Measurements from ENCODE around the gene WDPCP.

WDPCP gene

DNA sequence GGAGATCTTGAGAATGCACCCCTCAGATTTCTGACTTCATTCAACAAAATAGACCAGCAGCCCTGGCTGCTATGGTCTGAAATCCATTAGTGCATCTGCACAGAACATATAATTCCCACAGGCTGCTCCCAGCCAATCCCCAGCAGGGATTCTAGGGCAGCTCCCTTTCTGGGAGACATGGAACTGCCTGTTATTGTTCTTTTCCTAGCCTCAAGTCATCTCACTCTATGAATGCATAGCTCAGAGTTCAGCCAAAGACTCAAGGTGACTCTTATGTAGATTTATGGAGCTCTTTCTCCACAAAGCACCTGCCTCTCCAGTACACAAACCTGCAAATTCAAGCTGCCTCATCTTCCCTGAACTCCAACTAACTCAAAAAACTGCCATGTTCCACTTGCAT is 241.9 kb downstream of the WDPCP start:
- no peak for DNase-seq (ENCODE audit: low read depth)
- H3K4me3 ChIP-seq (ENCODE audit: low read depth, low read length), result no peak overlapping the region
- TF ChIP-seq, protein P1, sequence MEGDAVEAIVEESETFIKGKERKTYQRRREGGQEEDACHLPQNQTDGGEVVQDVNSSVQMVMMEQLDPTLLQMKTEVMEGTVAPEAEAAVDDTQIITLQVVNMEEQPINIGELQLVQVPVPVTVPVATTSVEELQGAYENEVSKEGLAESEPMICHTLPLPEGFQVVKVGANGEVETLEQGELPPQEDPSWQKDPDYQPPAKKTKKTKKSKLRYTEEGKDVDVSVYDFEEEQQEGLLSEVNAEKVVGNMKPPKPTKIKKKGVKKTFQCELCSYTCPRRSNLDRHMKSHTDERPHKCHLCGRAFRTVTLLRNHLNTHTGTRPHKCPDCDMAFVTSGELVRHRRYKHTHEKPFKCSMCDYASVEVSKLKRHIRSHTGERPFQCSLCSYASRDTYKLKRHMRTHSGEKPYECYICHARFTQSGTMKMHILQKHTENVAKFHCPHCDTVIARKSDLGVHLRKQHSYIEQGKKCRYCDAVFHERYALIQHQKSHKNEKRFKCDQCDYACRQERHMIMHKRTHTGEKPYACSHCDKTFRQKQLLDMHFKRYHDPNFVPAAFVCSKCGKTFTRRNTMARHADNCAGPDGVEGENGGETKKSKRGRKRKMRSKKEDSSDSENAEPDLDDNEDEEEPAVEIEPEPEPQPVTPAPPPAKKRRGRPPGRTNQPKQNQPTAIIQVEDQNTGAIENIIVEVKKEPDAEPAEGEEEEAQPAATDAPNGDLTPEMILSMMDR (IDR thresholded peaks at IDR 0.05; ENCODE audit: control insufficient read depth, extremely low read depth, insufficient read depth), result no peak

DNA sequence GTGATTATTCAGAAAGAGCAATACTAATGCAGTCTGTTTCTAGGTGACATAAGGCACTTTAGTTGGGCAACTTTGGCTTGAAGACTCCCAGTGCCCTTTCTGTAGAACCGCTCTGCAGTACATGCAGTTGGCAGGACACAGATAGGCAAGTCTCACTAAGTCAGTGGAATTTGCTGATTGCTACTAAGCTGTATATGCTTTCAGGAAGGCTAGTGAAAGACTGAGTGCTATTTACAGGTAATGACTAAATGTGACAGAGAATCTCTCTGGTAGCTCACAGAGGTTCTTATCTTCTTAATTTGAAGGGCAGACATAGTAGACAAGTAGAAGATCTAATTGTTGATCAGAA is 243.0 kb downstream of the WDPCP start:
- TF ChIP-seq, protein P1 (IDR thresholded peaks at IDR 0.05; ENCODE audit: control insufficient read depth, extremely low read depth, insufficient read depth), result no peak
- no peak overlapping the region for H3K4me3 ChIP-seq (ENCODE audit: low read depth, low read length)
- DNase-seq (ENCODE audit: low read depth), result no peak

DNA sequence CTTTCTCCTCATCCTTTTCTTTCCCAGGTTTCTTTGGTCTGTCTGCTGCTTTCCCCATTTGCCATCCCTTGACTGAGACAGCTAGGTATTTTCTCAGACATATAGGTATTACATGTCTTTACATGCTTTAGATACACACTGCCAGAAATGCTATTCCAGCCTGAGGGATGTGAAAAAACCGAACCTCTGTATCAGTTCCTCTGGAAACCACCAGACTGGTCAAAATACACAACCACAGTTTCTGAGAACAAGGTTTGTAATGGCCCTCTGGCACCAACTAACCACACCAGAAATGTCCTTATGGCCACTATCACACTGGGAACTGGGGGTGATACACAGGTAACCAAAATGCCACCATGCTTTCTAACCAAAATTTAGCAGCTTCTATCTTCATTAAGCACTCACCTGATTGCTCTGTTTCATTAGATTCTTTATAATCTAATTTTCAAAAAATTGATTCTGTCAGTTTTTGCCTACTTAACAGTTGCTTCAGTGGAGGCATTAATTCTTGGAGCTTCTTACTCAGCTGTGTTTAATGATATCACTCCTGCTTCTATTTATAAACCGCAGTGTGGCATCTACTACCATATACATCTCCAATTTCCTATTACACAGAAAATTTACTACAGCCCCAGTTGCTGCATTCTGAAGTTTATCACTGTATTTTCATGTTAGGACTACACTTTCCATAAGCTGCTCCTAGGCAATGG is 243.5 kb downstream of the WDPCP start:
- no peak for DNase-seq (ENCODE audit: low read depth)

DNA sequence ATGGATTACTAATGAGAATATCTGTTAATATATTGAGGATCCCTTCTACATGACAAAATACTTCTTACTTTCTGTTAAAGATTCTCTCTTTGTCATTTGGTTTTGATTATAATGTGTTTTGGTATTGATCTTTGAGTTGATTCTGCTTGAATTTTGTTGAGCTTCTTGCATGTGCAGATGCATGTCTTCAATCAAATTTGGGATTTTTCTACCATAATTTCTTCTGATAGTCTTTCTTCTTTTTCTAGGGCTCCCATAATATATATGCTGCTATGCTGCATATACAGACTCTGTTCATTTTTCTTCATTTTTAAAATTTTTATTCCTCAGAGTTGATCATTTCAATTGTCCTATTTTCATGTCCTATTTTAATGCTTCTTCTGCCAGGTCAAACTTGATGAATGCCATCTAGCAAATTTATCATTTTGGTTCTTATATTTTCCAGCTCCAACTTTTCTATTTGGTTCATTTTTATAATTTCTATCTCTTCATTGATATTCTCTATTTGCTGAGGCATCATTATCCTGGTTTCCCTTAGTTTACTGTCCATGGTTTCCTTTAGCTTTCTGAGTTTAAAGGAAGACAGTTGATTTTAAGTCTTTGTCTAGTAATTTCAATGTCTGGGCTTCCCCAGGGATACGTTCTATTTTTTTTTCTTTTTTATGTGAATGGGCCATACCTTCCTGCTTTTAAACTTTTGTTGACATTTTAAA is 244.7 kb downstream of the WDPCP start:
- TF ChIP-seq, protein P1 (IDR thresholded peaks at IDR 0.05; ENCODE audit: control insufficient read depth, extremely low read depth, insufficient read depth), result no peak
- H3K4me3 ChIP-seq (ENCODE audit: low read depth, low read length), result no peak overlapping the region
- DNase-seq (ENCODE audit: low read depth), result no peak

More for the DNA sequence above, 243.5 kb downstream of the WDPCP start:
- H3K4me3 ChIP-seq (ENCODE audit: low read depth, low read length), result no peak overlapping the region
- TF ChIP-seq, protein P1 (IDR thresholded peaks at IDR 0.05; ENCODE audit: control insufficient read depth, extremely low read depth, insufficient read depth), result no peak

DNA sequence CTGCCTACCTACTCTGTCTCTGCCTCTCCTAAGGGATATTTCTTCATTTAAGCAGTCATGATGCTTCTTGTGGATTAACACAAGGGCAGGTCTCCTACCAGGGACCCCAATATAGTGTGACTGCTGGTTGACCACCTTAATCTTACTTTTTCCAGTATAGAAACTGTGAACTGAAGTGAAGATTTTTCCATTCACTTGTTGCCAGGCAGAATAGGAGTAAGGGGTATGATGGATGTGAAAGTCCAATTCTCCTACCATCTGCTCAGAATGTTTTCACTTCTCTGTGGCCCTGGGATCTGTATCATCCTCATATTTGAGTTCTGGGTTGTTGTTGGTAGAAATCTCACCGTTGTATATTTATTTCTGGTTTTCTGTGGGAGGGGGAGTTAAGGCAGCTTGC is 247.8 kb downstream of the WDPCP start:
- TF ChIP-seq, protein P1 (IDR thresholded peaks at IDR 0.05; ENCODE audit: control insufficient read depth, extremely low read depth, insufficient read depth), result no peak
- DNase-seq (ENCODE audit: low read depth), result no peak
- no peak overlapping the region for H3K4me3 ChIP-seq (ENCODE audit: low read depth, low read length)

DNA sequence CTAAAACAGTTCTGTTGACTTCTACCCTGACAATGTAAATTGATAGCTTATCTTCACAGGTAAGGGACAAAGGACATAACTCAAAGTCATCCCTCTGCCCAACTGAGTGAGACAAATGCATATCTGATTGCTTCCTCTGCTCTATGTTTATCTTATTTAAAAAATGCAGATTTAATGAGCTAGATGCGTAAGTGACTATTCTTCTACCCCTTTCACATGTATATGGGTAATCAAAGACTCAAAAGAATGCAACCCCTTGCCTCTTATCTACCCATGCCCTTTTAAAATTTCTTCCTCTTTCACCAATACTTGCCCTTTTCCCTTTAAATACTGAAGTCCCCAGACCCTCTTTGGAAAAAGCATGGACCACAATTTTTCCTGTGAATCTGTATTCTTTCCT is 253.4 kb downstream of the WDPCP start:
- H3K4me3 ChIP-seq (ENCODE audit: low read depth, low read length), result no peak overlapping the region
- DNase-seq (ENCODE audit: low read depth), result no peak
- TF ChIP-seq, protein P1 (IDR thresholded peaks at IDR 0.05; ENCODE audit: control insufficient read depth, extremely low read depth, insufficient read depth), result no peak

Data from LNCaP clone FGC (cell line).